Retinal pigment epithelial cell (primary cell): ENCODE data around the gene GJD3.
"Not testable (repeated sequence)": the region's sequence is repeated elsewhere in the genome, so short reads cannot be mapped to it uniquely, and the experiment has no call there.

ENCODE experiments used
- DNase-seq: peaks from one replicate; pipeline ENCODE4 v3.0.0-alpha.2; 2010; ENCODE audit warnings: low read depth
- H3K4me3 ChIP-seq: 2 replicates; pipeline ENCODE4 v1.5.1; 2011; ENCODE audit warnings: mild to moderate bottlenecking, low read length, control low read depth, moderate library complexity
- TF ChIP-seq, protein P1 (sequence below): conservative IDR thresholded peaks from 2 replicates; pipeline ENCODE4 v1.5.1; 2011; ENCODE audit warnings: low read depth, low read length, control low read depth, inconsistent platforms

Gene GJD3

DNA sequence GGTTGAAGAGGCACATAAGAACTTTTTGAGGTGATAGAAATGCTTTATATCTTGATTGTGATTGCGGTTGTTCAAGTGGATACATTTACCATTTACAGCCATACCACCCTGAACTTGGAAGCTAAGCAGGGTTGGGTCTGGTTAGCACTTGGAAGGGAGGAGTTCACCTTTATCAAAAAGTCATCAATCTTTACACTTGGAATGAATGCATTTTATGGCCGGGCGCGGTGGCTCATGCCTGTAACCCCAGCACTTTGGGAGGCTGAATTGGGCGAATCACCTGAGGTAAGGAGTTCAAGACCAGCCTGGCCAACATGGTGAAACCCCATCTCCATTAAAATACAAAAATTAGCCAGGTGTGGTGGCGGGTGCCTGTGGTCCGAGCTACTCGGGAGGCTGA, 9.5 kb upstream of the GJD3 start:
- DNase-seq = no peak
- TF ChIP-seq, protein P1, sequence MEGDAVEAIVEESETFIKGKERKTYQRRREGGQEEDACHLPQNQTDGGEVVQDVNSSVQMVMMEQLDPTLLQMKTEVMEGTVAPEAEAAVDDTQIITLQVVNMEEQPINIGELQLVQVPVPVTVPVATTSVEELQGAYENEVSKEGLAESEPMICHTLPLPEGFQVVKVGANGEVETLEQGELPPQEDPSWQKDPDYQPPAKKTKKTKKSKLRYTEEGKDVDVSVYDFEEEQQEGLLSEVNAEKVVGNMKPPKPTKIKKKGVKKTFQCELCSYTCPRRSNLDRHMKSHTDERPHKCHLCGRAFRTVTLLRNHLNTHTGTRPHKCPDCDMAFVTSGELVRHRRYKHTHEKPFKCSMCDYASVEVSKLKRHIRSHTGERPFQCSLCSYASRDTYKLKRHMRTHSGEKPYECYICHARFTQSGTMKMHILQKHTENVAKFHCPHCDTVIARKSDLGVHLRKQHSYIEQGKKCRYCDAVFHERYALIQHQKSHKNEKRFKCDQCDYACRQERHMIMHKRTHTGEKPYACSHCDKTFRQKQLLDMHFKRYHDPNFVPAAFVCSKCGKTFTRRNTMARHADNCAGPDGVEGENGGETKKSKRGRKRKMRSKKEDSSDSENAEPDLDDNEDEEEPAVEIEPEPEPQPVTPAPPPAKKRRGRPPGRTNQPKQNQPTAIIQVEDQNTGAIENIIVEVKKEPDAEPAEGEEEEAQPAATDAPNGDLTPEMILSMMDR = no peak
- no peak overlapping the region for H3K4me3 ChIP-seq

DNA sequence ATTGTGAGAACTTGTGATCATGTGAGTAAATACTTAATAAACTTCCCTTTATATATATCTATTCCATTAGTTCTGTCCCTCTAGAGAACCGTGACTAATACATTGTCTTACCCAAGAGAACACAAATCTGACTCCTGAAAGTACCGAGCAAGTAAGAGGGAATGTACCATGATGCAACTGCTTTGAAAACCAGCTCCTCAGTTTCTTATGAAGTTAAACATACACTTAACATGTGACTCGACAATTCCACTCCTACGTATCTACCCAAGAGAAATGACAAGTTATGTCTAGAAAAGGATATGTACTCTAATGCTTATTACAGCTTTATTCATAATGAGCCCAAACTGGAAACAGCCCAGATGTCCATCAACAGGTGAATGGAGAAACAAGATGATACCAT, 8.8 kb upstream of the GJD3 start:
- TF ChIP-seq, protein P1 = no peak
- no peak overlapping the region for H3K4me3 ChIP-seq
- DNase-seq = no peak

- DNase-seq, H3K4me3 ChIP-seq: not testable (repeated sequence)
Measured at GRCh38 chr17:40372644-40373043, 8.1 kb upstream of the GJD3 start.

GRCh38 chr17:40372031-40372430, 7.5 kb upstream of the GJD3 start:
- TF ChIP-seq, protein P1 = no peak
- no peak overlapping the region for H3K4me3 ChIP-seq
- no peak for DNase-seq

DNA sequence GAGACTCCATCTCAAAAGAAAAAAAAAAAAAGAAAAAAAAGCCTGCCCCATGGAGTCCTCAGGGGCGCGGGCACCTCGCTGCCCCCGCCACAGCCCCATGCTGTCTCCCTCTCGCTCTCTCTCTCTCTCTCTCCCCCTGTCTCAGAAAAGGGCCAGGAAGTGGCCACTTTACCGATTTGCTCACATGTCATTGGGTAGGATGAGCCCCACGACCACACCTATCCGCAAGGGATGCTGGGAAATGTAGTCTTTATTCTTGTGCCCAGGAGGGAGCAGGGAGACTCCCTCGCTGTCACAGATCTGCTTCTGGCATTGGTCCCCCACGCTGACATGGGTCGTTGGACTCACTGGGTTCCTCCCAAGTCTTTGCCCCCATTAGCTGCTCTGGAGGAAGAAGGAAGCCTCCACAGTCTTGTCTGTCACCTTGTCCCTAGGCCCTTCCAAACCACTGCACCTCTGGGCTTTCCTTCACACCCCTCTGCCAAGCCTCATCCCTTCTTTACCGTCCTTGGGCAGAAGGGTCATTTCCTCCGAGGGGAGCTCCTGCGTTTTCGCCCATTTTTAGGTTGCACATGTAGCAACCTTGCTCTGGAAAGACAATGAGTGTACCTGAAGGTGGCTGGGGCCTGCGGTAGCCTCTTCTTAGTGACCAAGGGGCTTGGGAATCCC, 6.9 kb upstream of the GJD3 start:
- H3K4me3 ChIP-seq = no peak overlapping the region
- DNase-seq = no peak
- TF ChIP-seq, protein P1 = no peak

- no peak for DNase-seq
- H3K4me3 ChIP-seq = no peak overlapping the region
Measured at GRCh38 chr17:40369923-40370322, 5.4 kb upstream of the GJD3 start.

DNA sequence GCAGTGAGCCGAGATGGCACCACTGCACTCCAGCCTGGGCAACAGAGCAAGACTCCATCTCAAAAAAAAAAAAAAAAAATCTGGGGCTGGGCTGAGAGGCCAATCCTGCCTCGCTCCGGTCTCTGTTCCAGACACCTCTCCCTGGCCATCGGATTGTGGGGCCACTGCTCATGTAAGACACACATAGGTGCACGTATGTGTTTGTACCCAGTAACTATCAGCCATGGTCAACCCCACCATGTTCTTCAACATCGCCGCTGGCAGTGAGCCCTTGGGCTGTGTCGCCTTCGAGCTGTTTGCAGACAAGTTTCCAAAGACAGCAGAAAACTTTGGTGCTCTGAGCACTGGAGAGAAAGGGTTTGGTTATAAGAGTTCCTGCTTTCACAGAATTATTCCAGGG, 3.2 kb upstream of the GJD3 start:
- not testable (repeated sequence) for H3K4me3 ChIP-seq

More at GRCh38 chr17:40369923-40370322, 5.4 kb upstream of the GJD3 start:
- TF ChIP-seq, protein P1 = no peak

DNA sequence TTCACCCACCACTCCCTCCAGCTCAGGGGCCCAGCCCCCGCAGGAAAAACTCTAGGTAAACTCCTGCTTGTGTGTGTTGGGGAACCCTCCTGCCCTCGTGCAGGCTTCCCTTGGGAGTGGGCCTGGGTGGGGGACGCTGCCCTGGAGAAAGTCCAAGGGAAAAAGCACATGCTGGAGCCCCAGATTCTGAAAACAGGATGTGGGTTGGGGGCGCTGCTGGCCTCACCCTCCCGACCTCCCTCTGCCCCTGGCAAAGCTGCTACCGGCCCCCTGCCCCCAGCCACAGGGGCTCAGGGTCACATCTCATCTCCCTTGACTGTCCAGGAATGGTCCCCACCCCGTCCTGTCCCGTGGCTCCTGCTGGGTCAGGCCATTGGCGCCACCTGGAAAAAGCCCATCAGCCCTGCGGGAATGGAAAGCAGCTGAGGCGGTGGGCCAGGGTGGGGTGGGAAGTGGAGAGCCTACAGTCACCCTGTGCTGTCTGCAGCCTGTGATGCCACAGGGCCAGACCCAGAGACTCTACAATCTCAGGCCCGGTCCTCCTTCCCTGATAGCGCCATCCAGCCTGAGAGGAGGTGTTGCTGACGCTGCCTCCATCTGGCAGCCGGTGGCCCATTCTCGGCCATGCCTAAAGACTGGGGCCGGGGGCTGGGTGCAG, 2.5 kb upstream of the GJD3 start:
- DNase-seq = no peak
- TF ChIP-seq, protein P1 = no peak
- H3K4me3 ChIP-seq = no peak overlapping the region

More for the DNA sequence above, 3.2 kb upstream of the GJD3 start:
- DNase-seq = not testable (repeated sequence)
